Smooth muscle cell (in vitro differentiated cells): Measurements from ENCODE around the gene HIF1A. TPM values are rescaled to one million over a fixed set of nuclear protein-coding genes. Genes with fewer than 3 reads are reported as not detected.

Experiments used
- DNase-seq: peaks from one replicate; lab custom pipeline; 2025; ENCODE audit not compliant: unreplicated experiment; lab: John Stamatoyannopoulos, UW
- H2AFZ ChIP-seq: fragments of 200-600 bp; sonication (generic); 2 replicates; pipeline ENCODE4 v1.6.0; 2016; ENCODE audit warnings: antibody characterized with exemption, low read depth, mild to moderate bottlenecking
- H3F3A ChIP-seq: fragments of 200-600 bp; sonication (generic); 2 replicates; pipeline ENCODE4 v1.6.0; 2017; ENCODE audit warnings: antibody characterized with exemption, low read depth
- H3K27ac ChIP-seq: fragments of 200-600 bp; sonication (generic); 2 replicates; pipeline ENCODE4 v1.5.1; 2016; ENCODE audit warnings: low read depth, mild to moderate bottlenecking
- H3K27me3 ChIP-seq: fragments of 200-600 bp; sonication (generic); 2 replicates; pipeline ENCODE4 v1.6.1; 2016; ENCODE audit warnings: low read depth, mild to moderate bottlenecking
- H3K36me3 ChIP-seq: fragments of 200-600 bp; sonication (generic); 2 replicates; pipeline ENCODE4 v1.5.1; 2016; ENCODE audit warnings: low read depth
- H3K4me1 ChIP-seq: fragments of 200-600 bp; sonication (generic); 2 replicates; pipeline ENCODE4 v1.5.1; 2016; ENCODE audit warnings: low read depth
- H3K4me2 ChIP-seq: fragments of 200-600 bp; sonication (generic); 2 replicates; pipeline ENCODE4 v1.6.0; 2016; ENCODE audit warnings: mild to moderate bottlenecking
- H3K4me3 ChIP-seq: fragments of 200-600 bp; sonication (generic); 2 replicates; pipeline ENCODE4 v1.5.1; 2016; ENCODE audit warnings: mild to moderate bottlenecking
- H3K79me2 ChIP-seq: fragments of 200-600 bp; sonication (generic); 2 replicates; pipeline ENCODE4 v1.6.0; 2016; ENCODE audit warnings: low read depth, mild to moderate bottlenecking
- H3K9ac ChIP-seq: fragments of 200-600 bp; sonication (generic); 2 replicates; pipeline ENCODE4 v1.6.0; 2016; ENCODE audit warnings: low read depth
- H3K9me3 ChIP-seq: fragments of 200-600 bp; sonication (generic); replicated peaks from 2 replicates; pipeline ENCODE4 v1.5.1; 2016; ENCODE audit warnings: low read depth
- H4K20me1 ChIP-seq: fragments of 200-600 bp; sonication (generic); 2 replicates; pipeline ENCODE4 v1.6.0; 2016; ENCODE audit warnings: low read depth
- WGBS: methylation state at CpG from one replicate; pipeline ENCODE4 v1.1.7; 2016; ENCODE audit warnings: low lambda C conversion rate; 5-methylcytosine and 5-hydroxymethylcytosine counted together
- polyA plus RNA-seq: library from polyadenylated mRNA; unstranded; fragments of >200 nt; fragmentation: Nextera tagmentation; extraction: Ambion mirVana; gene quantifications from 2 replicates; pipeline ENCODE4 v1.2.1, GENCODE V29; 2016
- total RNA-seq: library from RNA; depleted of rRNA; stranded (reverse); fragments of >200 nt; gene quantifications from 2 replicates; pipeline ENCODE4 v1.2.3, GENCODE V29; 2014
- TF ChIP-seq, protein P1 (sequence below): fragments of 200-600 bp; sonication (generic); IDR thresholded peaks from 2 replicates; pipeline ENCODE4 v1.5.1; 2017; ENCODE audit warnings: borderline replicate concordance, mild to moderate bottlenecking, antibody characterized with exemption; ENCODE audit not compliant: insufficient read depth, poor library complexity, severe bottlenecking

HIF1A gene
- total and polyA plus RNA-seq, 2 experiments from 2014 or later: 140 to 376 TPM

DNA sequence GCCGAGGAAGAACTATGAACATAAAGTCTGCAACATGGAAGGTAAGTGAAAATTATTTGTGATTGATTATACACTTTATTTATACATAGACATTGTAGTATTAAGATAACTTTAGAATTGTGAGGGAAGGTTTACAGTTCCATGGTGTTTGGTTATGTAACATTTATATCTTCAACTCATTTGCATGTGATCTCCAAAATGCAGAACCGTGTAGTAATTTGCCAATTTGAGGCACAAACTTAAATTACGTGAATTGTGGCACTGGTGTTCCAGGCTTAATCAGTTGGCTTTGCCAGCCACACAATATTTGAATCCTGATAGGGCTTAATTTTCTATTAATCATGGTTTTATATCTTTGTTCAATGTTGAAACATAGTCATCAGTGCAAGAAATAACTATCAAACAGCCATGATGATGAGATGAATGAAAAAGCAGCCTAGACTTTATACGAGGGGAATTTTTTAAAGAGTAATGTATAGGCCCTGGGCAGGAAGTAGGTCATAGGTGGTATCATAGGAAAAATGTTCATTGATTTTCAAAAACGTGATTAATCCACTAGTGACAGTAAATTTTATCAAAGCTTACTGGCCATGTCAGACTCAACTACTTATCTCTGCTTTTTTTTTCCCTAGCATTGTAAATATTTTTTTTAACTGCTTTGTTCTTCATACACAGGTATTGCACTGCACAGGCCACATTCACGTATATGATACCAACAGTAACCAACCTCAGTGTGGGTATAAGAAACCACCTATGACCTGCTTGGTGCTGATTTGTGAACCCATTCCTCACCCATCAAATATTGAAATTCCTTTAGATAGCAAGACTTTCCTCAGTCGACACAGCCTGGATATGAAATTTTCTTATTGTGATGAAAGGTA is 31.7 kb downstream of the HIF1A start:
- no peak overlapping the region for H3K4me2 ChIP-seq
- peak overlapping the region; percentile 59 for H3K27ac ChIP-seq
- H3F3A ChIP-seq: peaks cover 22% of the 10 kb centered on the region
- no peak overlapping the region for H3K9ac ChIP-seq
- no peak overlapping the region for H3K4me3 ChIP-seq
- peaks cover 46% of the 10 kb centered on the region for H3K36me3 ChIP-seq
- H3K4me1 ChIP-seq: no peaks in the 10 kb centered on the region
- H2AFZ ChIP-seq: no peak overlapping the region
- H3K9me3 ChIP-seq: no peaks in the 10 kb centered on the region
- H3K79me2 ChIP-seq: peaks cover 99% of the 10 kb centered on the region
- peaks cover 81% of the 10 kb centered on the region for H4K20me1 ChIP-seq
- TF ChIP-seq, protein P1, sequence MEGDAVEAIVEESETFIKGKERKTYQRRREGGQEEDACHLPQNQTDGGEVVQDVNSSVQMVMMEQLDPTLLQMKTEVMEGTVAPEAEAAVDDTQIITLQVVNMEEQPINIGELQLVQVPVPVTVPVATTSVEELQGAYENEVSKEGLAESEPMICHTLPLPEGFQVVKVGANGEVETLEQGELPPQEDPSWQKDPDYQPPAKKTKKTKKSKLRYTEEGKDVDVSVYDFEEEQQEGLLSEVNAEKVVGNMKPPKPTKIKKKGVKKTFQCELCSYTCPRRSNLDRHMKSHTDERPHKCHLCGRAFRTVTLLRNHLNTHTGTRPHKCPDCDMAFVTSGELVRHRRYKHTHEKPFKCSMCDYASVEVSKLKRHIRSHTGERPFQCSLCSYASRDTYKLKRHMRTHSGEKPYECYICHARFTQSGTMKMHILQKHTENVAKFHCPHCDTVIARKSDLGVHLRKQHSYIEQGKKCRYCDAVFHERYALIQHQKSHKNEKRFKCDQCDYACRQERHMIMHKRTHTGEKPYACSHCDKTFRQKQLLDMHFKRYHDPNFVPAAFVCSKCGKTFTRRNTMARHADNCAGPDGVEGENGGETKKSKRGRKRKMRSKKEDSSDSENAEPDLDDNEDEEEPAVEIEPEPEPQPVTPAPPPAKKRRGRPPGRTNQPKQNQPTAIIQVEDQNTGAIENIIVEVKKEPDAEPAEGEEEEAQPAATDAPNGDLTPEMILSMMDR: no peak
- H3K27me3 ChIP-seq: no peaks in the 10 kb centered on the region
- no peak for DNase-seq
- WGBS: 95% methylated on average over 7 of the region's 7 CpGs

DNA sequence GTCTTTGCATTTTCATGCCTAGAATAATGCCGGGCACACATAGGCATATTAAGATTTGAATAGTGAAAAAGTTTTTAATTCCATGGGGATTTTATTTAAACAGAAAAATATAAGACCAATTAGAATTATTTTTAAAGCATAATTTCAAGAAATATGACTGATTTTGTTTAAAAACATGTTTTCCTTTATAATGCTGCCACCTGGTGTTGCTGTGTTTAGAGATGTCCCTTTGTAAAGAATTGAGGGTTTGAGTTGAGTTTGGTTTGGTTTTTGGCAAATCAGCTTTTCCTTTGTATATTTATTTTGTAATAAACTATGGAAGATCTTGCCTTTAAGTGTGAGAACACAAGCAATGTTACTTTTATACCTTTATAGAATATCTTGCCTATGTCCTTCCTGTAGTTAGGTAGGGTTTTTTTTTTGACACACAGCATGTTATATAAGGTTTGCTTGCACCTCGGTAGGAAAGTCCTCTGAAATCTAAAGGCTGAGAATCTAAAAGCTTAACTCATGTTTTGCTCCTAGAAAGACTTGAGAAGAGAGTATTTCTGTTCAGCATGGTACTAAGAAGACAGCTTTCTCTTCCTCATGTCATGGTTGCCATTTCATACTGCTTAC is 35.6 kb downstream of the HIF1A start:
- Histone ChIP-seq H3K79me2 (peaks cover 95% of the 10 kb centered on the region), H3K27ac (peak overlapping the region; percentile 46), H3K9ac (no peak overlapping the region), H3K4me3 (no peak overlapping the region), H4K20me1 (peaks cover 71% of the 10 kb centered on the region), H3K36me3 (peaks cover 68% of the 10 kb centered on the region), H3K4me1 (no peaks in the 10 kb centered on the region), H3K4me2 (no peak overlapping the region), H3K9me3 (no peaks in the 10 kb centered on the region), H3F3A (peaks cover 23% of the 10 kb centered on the region), H2AFZ (no peak overlapping the region), H3K27me3 (no peaks in the 10 kb centered on the region)
- TF ChIP-seq, protein P1: peak; percentile 51
- no peak for DNase-seq
- 97% methylated on average over 2 of the region's 2 CpGs for WGBS

DNA sequence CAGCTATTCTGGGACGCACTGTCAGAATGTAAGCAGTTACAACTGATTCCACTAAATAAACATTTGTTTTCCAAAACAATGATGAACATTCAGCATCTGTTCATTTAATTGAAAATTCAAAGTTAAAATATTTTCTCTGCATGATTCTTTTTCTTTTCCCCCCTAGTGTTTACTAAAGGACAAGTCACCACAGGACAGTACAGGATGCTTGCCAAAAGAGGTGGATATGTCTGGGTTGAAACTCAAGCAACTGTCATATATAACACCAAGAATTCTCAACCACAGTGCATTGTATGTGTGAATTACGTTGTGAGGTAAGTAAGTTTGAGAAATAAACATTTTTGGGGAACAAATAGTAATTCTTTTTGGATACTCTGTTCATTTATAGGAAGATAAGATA is 38.7 kb downstream of the HIF1A start:
- no peak overlapping the region for H2AFZ ChIP-seq
- no peak overlapping the region for H3K4me3 ChIP-seq
- no peaks in the 10 kb centered on the region for H3K27me3 ChIP-seq
- no peaks in the 10 kb centered on the region for H3K4me1 ChIP-seq
- H3K9me3 ChIP-seq: no peaks in the 10 kb centered on the region
- no peak overlapping the region for H3K27ac ChIP-seq
- TF ChIP-seq, protein P1: peak; percentile 5
- peaks cover 67% of the 10 kb centered on the region for H3K36me3 ChIP-seq
- WGBS: 97% methylated on average over 2 of the region's 2 CpGs
- H4K20me1 ChIP-seq: peaks cover 69% of the 10 kb centered on the region
- peaks cover 92% of the 10 kb centered on the region for H3K79me2 ChIP-seq
- no peak overlapping the region for H3K9ac ChIP-seq
- peaks cover 12% of the 10 kb centered on the region for H3F3A ChIP-seq
- no peak for DNase-seq
- no peak overlapping the region for H3K4me2 ChIP-seq
